Gastroesophageal sphincter (tissue), 4 donors: Measurements from ENCODE around the gene UBAC2. TPM values are rescaled to one million over a fixed set of nuclear protein-coding genes. Genes with fewer than 3 reads are reported as not detected.

ENCODE experiments used
- ATAC-seq: fragments of 150-250 bp; one replicate; pipeline ENCODE4 v1.9.1; 2016; ENCODE audit warnings: mild to moderate bottlenecking, moderate library complexity
- H3K27ac ChIP-seq, 4 donors: fragments of 200-600 bp; sonication (generic) in 3 of 4; 1 replicate in 3 of 4; 2 replicates in 1 of 4; pipeline ENCODE4 v1.5.1; 2016 to 2019
- H3K27me3 ChIP-seq: fragments of 200-600 bp; sonication (generic); one replicate; pipeline ENCODE4 v1.5.1; 2019
- H3K36me3 ChIP-seq, 2 donors: fragments of 200-600 bp; sonication (generic); one replicate each; pipeline ENCODE4 v1.5.1; 2019; ENCODE audit warnings: control low read depth in 1 of 2
- H3K4me1 ChIP-seq, 3 donors: fragments of 200-600 bp; sonication (generic); 1 replicate in 2 of 3; 2 replicates in 1 of 3; pipeline ENCODE4 v1.5.1; 2016 to 2019; ENCODE audit warnings: control low read depth in 2 of 3
- H3K4me3 ChIP-seq, 2 donors: fragments of 200-600 bp; sonication (generic); one replicate each; pipeline ENCODE4 v1.5.1; 2019; ENCODE audit warnings: mild to moderate bottlenecking in 1 of 2, moderate library complexity in 1 of 2
- H3K9me3 ChIP-seq, 3 donors: fragments of 200-600 bp; sonication (generic); one replicate each; pipeline ENCODE4 v1.5.1; 2017 to 2019; ENCODE audit warnings: control low read depth in 2 of 3
- EP300 ChIP-seq: sonication (generic); formaldehyde crosslinking; IDR thresholded peaks from one replicate; pipeline ENCODE4 v1.6.1; 2017; ENCODE audit warnings: antibody characterized with exemption, mild to moderate bottlenecking
- POLR2A ChIP-seq, 2 donors: fragments of 450-650 bp; IDR thresholded peaks; one replicate each; pipeline ENCODE4 v1.6.1; 2017; ENCODE audit warnings: antibody characterized with exemption in 2 of 2, mild to moderate bottlenecking in 2 of 2, moderate library complexity in 1 of 2
- POLR2AphosphoS5 ChIP-seq: sonication (generic); formaldehyde crosslinking; IDR thresholded peaks from one replicate; pipeline ENCODE4 v1.6.1; 2017; ENCODE audit warnings: antibody characterized with exemption
- WGBS, 2 donors: methylation state at CpG; one replicate each; pipeline ENCODE4 v1.1.5; 2018; ENCODE audit warnings: low coverage in 1 of 2; 5-methylcytosine and 5-hydroxymethylcytosine counted together
- total RNA-seq, 4 donors: library from RNA; depleted of rRNA; stranded (reverse); fragments of >200 nt; gene quantifications; one replicate each; pipeline ENCODE4 v1.1.0, GENCODE V29; 2016
- TF ChIP-seq, protein P1 (sequence below), 4 experiments: fragments of 200-600 bp in 2 of 4; fragments of 450-650 bp in 2 of 4; sonication (generic) in 1 of 4; IDR thresholded peaks; one replicate each; pipeline ENCODE4 v1.5.1; 2017 to 2019; ENCODE audit warnings: antibody characterized with exemption in 4 of 4, mild to moderate bottlenecking in 2 of 4, moderate library complexity in 2 of 4

Gene UBAC2
- total RNA-seq, 4 donors from 2014 or later, result 45.0 to 59.6 (median 52.2) TPM

GRCh38 chr13:99211421-99212035 is 10.9 kb downstream of the UBAC2 start:
- ATAC-seq, result no peak
- WGBS, 2 donors, result 96% methylated on average over 5 of the region's 5 CpGs; no CpG with 5 or more reads in 1 of the 2 donors
- no peaks in the 10 kb centered on the region for H3K9me3 ChIP-seq
- H3K36me3 ChIP-seq, result no peaks in the 10 kb centered on the region
- peaks cover 0 to 27% (median 2%) of the 10 kb centered on the region in 3 donors for H3K4me1 ChIP-seq
- H3K27me3 ChIP-seq, result no peaks in the 10 kb centered on the region
- TF ChIP-seq POLR2A (IDR thresholded peaks at IDR 0.05), result no peak
- TF ChIP-seq, protein P1, sequence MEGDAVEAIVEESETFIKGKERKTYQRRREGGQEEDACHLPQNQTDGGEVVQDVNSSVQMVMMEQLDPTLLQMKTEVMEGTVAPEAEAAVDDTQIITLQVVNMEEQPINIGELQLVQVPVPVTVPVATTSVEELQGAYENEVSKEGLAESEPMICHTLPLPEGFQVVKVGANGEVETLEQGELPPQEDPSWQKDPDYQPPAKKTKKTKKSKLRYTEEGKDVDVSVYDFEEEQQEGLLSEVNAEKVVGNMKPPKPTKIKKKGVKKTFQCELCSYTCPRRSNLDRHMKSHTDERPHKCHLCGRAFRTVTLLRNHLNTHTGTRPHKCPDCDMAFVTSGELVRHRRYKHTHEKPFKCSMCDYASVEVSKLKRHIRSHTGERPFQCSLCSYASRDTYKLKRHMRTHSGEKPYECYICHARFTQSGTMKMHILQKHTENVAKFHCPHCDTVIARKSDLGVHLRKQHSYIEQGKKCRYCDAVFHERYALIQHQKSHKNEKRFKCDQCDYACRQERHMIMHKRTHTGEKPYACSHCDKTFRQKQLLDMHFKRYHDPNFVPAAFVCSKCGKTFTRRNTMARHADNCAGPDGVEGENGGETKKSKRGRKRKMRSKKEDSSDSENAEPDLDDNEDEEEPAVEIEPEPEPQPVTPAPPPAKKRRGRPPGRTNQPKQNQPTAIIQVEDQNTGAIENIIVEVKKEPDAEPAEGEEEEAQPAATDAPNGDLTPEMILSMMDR (IDR thresholded peaks at IDR 0.05), result no peak
- no peak for TF ChIP-seq EP300
- no peak for TF ChIP-seq POLR2AphosphoS5
- no peak overlapping the region for H3K27ac ChIP-seq
- no peak overlapping the region for H3K4me3 ChIP-seq

GRCh38 chr13:99214232-99214631 is 13.6 kb downstream of the UBAC2 start:
- WGBS, 2 donors, result 60 to 87% methylated on average over 2 to 3 of the region's 7 CpGs
- Histone ChIP-seq H3K9me3 (no peaks in the 10 kb centered on the region), H3K27me3 (no peaks in the 10 kb centered on the region), H3K4me1 (peaks cover 5 to 42% (median 10%) of the 10 kb centered on the region in 3 donors), H3K4me3 (no peak overlapping the region), H3K27ac (no peak overlapping the region), H3K36me3 (no peaks in the 10 kb centered on the region)
- TF ChIP-seq EP300, result no peak
- TF ChIP-seq POLR2AphosphoS5, result no peak
- TF ChIP-seq, protein P1 (IDR thresholded peaks at IDR 0.05), result no peak
- TF ChIP-seq POLR2A (IDR thresholded peaks at IDR 0.05), result no peak
- ATAC-seq, result no peak

DNA sequence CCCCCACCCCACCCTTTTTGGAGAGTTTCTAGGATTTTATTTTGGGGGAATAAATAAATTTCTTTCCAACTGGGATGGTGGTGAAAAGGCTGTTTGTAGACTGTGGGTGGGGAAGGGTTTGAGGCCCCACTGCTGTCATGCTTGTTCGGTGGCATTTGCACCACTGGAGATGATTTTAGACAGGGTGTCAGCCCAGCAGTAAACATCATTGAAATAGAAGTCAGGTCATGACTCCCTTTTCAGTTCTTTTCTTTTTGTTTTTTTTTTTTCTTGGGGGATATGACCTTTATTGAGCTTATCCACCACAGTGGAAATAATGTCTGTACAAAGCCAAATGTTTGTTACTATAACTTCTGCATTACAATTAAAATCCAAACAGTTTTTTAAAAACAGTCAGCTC is 14.1 kb downstream of the UBAC2 start:
- H3K36me3 ChIP-seq, result no peaks in the 10 kb centered on the region
- no peak for TF ChIP-seq EP300
- no peak for TF ChIP-seq POLR2AphosphoS5
- TF ChIP-seq, protein P1 (IDR thresholded peaks at IDR 0.05), result no peak
- TF ChIP-seq POLR2A (IDR thresholded peaks at IDR 0.05), result no peak
- no peaks in the 10 kb centered on the region for H3K9me3 ChIP-seq
- H3K27me3 ChIP-seq, result no peaks in the 10 kb centered on the region
- H3K4me3 ChIP-seq, result no peak overlapping the region
- no peak for ATAC-seq
- peaks cover 5 to 46% (median 10%) of the 10 kb centered on the region in 3 donors for H3K4me1 ChIP-seq
- H3K27ac ChIP-seq, result no peak overlapping the region
- 44 to 60% methylated on average over 1 of the region's 1 CpG for WGBS, 2 donors

DNA sequence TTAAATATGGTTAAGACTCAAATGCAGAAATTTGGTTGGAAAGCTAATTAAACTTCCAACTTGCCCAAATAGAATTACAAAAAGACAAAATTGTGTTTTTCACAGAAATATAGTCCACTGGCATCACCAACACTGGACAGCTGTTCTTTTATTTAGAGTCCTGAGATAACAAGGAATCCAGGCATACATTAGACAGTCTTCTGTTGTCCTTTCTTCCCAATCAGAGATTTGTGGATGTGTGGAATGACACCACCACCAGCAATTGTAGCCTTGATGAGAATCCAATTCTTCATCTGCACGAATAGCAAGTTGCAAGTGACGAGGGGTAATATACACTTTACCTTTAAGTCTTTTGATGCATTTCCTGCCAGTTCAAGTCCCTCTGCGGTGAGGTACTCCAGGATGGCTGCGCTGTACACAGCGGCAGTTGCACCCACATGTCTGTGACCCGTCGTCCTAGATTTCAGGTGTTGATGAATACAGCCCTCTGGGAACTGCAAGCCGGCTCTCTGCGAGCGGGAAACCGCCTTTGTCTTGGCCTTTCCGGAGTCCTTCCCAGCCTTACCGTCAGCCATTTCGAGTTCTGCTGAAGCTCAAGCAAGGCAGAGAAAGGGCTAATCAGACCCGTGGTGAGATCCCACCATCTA is 14.7 kb downstream of the UBAC2 start:
- TF ChIP-seq POLR2A (IDR thresholded peaks at IDR 0.05), result no peak
- no peak for TF ChIP-seq EP300
- TF ChIP-seq POLR2AphosphoS5, result no peak
- TF ChIP-seq, protein P1 (IDR thresholded peaks at IDR 0.05), result no peak
- Histone ChIP-seq H3K4me1 (peaks cover 5 to 51% (median 12%) of the 10 kb centered on the region in 3 donors), H3K4me3 (no peak overlapping the region), H3K27ac (no peak overlapping the region), H3K27me3 (no peaks in the 10 kb centered on the region), H3K9me3 (no peaks in the 10 kb centered on the region), H3K36me3 (no peaks in the 10 kb centered on the region)
- 76 to 78% methylated on average over 7 to 10 of the region's 15 CpGs for WGBS, 2 donors
- ATAC-seq, result no peak
